Uterus (tissue), 2 donors: ENCODE measurements around the gene GPATCH2.

Source experiments
- POLR2A ChIP-seq, 2 donors: fragments of 450-650 bp; IDR thresholded peaks; one replicate each; pipeline ENCODE4 v1.6.1; 2016; ENCODE audit warnings: antibody characterized with exemption in 2 of 2, mild to moderate bottlenecking in 1 of 2, moderate library complexity in 1 of 2
- TF ChIP-seq, protein P1 (sequence below), 4 experiments: fragments of 200-600 bp in 2 of 4; fragments of 450-650 bp in 2 of 4; sonication (generic) in 2 of 4; IDR thresholded peaks; one replicate each; pipeline ENCODE4 v1.5.1; 2016 to 2019; ENCODE audit warnings: antibody characterized with exemption in 4 of 4, mild to moderate bottlenecking in 2 of 4, moderate library complexity in 1 of 4

DNA sequence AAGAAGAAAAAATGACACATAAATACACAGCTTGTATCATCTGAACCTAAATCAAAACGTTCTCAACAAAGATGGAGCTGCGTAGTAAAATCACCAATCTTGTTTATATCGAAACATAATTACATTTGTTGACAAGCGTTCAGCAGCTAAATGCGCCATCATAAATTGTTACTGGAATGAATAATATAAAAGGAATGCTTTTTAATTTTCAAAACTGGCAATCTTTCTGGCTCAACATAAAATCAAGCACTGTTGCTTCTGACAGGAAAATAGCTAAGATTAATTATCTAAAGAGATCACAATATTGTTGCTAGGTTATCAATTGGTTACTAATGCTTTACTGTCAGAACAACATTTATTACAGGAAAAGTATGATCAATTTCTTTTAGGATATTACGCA, 181.5 kb downstream of the GPATCH2 start:
- TF ChIP-seq, protein P1, sequence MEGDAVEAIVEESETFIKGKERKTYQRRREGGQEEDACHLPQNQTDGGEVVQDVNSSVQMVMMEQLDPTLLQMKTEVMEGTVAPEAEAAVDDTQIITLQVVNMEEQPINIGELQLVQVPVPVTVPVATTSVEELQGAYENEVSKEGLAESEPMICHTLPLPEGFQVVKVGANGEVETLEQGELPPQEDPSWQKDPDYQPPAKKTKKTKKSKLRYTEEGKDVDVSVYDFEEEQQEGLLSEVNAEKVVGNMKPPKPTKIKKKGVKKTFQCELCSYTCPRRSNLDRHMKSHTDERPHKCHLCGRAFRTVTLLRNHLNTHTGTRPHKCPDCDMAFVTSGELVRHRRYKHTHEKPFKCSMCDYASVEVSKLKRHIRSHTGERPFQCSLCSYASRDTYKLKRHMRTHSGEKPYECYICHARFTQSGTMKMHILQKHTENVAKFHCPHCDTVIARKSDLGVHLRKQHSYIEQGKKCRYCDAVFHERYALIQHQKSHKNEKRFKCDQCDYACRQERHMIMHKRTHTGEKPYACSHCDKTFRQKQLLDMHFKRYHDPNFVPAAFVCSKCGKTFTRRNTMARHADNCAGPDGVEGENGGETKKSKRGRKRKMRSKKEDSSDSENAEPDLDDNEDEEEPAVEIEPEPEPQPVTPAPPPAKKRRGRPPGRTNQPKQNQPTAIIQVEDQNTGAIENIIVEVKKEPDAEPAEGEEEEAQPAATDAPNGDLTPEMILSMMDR (IDR thresholded peaks at IDR 0.05), result no peak
- no peak for TF ChIP-seq POLR2A (IDR thresholded peaks at IDR 0.05)
